ENCODE measurements around the gene ARAF.

The ARAF gene

GRCh38 chrX:47560934-47561658, at the start of gene ARAF (continued):
- TF ChIP-seq ZNF266 (tag by site-specific recombination; IDR thresholded peaks at IDR 0.05; ENCODE audit: low read depth) = no peak
- peak; percentile 52; the same call in 1 of the 2 replicates for TF ChIP-seq ZSCAN30 (tag by site-specific recombination; IDR thresholded peaks at IDR 0.05)
- no peak for TF ChIP-seq MEIS1 (CRISPR knock-in tag; IDR thresholded peaks at IDR 0.05; ENCODE audit: borderline replicate concordance)
- no peak for TF ChIP-seq ZNF707 (tag by site-specific recombination; IDR thresholded peaks at IDR 0.05)
- TF ChIP-seq YY2 (tag by site-specific recombination; IDR thresholded peaks at IDR 0.05) = peak; percentile 76
- no peak for TF ChIP-seq ZNF280C (tag by site-specific recombination; IDR thresholded peaks at IDR 0.05)
- TF ChIP-seq ZNF76 (tag by site-specific recombination; IDR thresholded peaks at IDR 0.05; ENCODE audit: borderline replicate concordance, low read depth) = peak; percentile 72; the same call in 1 of the 2 replicates
- TF ChIP-seq ZBTB48 (tag by site-specific recombination; IDR thresholded peaks at IDR 0.05) = peak; percentile 57
- no peak for TF ChIP-seq ZNF560 (tag by site-specific recombination; IDR thresholded peaks at IDR 0.05; ENCODE audit: borderline replicate concordance)
- TF ChIP-seq GLIS2 (tag by site-specific recombination; IDR thresholded peaks at IDR 0.05) = no peak; the same call in 1 of the 2 replicates
- no peak for TF ChIP-seq ZNF302 (tag by site-specific recombination; IDR thresholded peaks at IDR 0.05; ENCODE audit: low read depth)
- TF ChIP-seq ZNF18 (tag by site-specific recombination; IDR thresholded peaks at IDR 0.05) = no peak
- TF ChIP-seq IKZF3 (tag by site-specific recombination; IDR thresholded peaks at IDR 0.05) = no peak
- peak; percentile 68; the same call in 1 of the 2 replicates for TF ChIP-seq ZNF10 (tag by site-specific recombination; IDR thresholded peaks at IDR 0.05)
- peak; percentile 100 for TF ChIP-seq PRDM10 (tag by site-specific recombination; IDR thresholded peaks at IDR 0.05)
- no peak for TF ChIP-seq SALL2 (tag by site-specific recombination; IDR thresholded peaks at IDR 0.05; ENCODE audit: borderline replicate concordance)
- no peak for TF ChIP-seq ZNF585B (tag by site-specific recombination; IDR thresholded peaks at IDR 0.05)
- TF ChIP-seq WT1 (tag by site-specific recombination; IDR thresholded peaks at IDR 0.05) = peak; percentile 23; the same call in 1 of the 2 replicates
- no peak for TF ChIP-seq ZNF19 (tag by site-specific recombination; IDR thresholded peaks at IDR 0.05; ENCODE audit: low read depth)
- peak; percentile 99 for TF ChIP-seq ZNF341 (tag by site-specific recombination; IDR thresholded peaks at IDR 0.05; ENCODE audit: low read depth)
- TF ChIP-seq ZNF549 (tag by site-specific recombination; IDR thresholded peaks at IDR 0.05) = no peak
- TF ChIP-seq ZNF148 (tag by site-specific recombination; IDR thresholded peaks at IDR 0.05; ENCODE audit: borderline replicate concordance) = no peak
- TF ChIP-seq KLF17 (tag by site-specific recombination; IDR thresholded peaks at IDR 0.05) = peak; percentile 88
- peak; percentile 69 for TF ChIP-seq KLF1 (tag by site-specific recombination; IDR thresholded peaks at IDR 0.05)
- TF ChIP-seq ZNF701 (tag by site-specific recombination; IDR thresholded peaks at IDR 0.05) = no peak
- TF ChIP-seq ZNF623 (tag by site-specific recombination; IDR thresholded peaks at IDR 0.05) = no peak
- peak; percentile 33; the same call in 1 of the 2 replicates for TF ChIP-seq OVOL3 (tag by site-specific recombination; IDR thresholded peaks at IDR 0.05)
- peak; percentile 93 for TF ChIP-seq PBX3 (CRISPR knock-in tag; IDR thresholded peaks at IDR 0.05)
